GM18873 (cell line): Measurements from ENCODE around the gene IQSEC1.

Experiments
- ATAC-seq: cut with Tn5 transposase; IDR thresholded peaks from one replicate; pipeline ENCODE4 v1.9.1; 2021; ENCODE audit warnings: mild to moderate bottlenecking, moderate library complexity, moderate number of reproducible peaks; ENCODE audit not compliant: unreplicated experiment, low FRiP score

IQSEC1 gene

DNA sequence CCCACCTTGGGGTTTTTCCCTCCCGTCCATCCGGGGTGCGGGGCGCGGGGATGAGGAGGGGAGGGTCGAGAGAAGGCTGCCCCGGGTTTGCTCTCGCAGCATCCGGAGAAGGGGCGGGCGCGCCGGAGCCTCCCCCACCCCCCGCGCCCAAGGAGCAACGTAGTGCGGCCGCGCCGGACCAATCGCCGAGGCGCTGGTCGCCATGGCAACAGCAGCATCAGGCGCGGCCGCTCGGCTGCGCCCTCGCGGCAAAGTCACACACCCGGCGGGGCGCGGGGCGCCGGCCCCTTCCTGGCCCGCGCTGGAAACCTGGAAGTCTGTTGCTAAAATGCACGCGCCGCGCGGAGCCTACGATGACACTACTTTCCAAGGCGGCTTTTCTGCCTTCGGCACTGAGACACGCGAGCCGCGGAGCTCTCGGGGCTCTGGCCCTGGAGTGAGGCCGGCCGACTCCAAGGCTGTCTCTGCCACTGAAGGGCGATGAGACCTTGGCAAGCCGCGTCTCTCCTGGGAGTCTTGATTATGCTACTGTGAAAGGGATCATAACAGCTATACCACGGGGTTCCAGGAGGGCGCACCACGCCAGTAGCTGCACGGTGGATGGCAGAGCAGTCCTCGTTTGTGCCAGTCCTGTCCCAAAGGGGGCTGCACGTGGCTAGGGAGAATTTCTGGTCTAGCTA is at the start of gene IQSEC1:
Gene IQSEC1, minus strand, starts transcription at position 104 of the 680 bp plus-strand sequence. CDS start 415 bp downstream, outside the sequence.
- no peak for ATAC-seq

GRCh38 chr3:13122081-13123012 is 49.1 kb upstream of the IQSEC1 start:
- no peak for ATAC-seq

- no peak for ATAC-seq
These were observed 48.3 kb upstream of the IQSEC1 start for GRCh38 chr3:13121553-13122001.

GRCh38 chr3:13120928-13121552 is 47.8 kb upstream of the IQSEC1 start:
- no peak for ATAC-seq

DNA sequence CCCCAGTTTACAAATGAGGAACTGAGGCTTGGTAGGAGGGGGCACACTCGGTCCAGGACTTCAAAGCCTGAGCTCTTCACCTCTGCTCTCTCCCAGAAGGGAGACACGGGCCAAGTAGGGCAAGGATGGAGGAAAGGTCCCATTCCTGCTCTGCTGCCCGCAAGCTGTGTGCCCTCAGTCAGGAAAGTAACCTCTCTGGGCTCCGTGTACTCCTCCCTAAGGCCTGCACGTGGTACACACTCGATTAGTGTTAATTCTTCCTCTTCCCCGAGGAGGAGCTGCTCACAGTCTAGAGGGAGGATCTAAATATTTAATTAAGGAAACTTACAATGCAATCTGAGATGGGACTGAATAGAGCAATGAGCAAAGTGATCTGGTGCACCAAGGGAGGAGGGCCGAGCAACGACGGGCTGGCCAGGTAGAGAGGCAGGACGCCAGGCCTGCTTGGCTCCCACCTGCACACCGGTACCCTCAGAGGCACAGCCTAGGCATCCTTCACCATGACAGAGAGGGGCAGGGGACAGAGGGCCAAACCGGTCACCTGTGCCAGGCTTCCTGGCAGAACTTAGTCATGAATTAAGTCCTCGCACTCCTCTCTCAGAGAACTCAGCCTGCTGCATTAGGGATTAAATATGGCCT is 47.2 kb upstream of the IQSEC1 start:
- ATAC-seq, result no peak

GRCh38 chr3:13119471-13120220 is 46.4 kb upstream of the IQSEC1 start:
- ATAC-seq, result no peak

- ATAC-seq, result no peak
These were observed 43.2 kb upstream of the IQSEC1 start for GRCh38 chr3:13116426-13116825.

GRCh38 chr3:13115991-13116390 is 42.8 kb upstream of the IQSEC1 start:
- ATAC-seq, result no peak

GRCh38 chr3:13115576-13115910 is 42.3 kb upstream of the IQSEC1 start:
- ATAC-seq, result no peak

- ATAC-seq, result no peak
These were observed 41.8 kb upstream of the IQSEC1 start for GRCh38 chr3:13114811-13115575.

DNA sequence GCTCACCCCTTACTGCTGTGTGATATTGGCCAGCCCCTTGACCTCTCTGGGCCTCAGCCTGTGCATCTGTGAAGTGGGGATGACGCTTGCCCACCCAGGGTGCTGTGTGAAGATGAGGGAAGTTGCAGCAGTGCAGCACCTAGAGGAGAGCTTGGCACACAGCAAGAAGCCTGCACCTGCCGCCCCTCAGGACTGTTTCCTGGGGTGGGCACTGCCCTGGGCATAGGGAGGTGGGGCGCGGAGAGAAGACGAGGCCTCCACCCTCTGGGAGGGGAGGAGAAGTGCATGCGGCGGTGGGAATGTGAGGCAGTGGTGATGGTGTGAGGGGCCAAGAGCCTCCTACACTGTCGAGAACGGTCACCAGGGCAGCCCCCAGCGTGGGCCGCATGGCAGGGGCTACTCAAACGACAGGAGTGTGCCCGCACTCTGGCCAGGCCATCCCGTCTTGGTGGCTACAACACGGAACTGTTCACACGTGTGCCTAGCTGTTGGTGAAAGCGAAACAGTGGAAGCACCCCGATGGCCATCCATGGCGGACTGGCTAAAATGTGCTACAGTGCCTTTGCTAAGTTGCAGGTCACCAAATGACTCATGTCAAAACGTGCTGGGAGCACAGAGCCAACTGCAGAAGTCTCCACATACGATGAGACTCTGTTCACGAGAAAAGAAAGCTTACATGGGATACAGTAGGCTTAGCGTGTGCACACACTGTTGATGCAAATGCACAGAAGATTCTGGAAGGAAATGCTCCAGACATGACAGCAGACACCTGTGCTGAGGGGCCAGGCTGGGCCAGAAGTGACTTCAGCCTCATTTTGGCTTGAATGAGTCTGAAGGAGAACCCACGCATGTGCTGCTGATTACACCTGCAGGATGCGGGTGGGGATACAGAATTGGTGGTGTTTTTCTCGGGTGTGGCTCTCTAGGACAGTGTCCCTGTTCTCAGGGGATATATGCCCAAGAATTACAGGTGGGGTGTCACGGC is 40.4 kb upstream of the IQSEC1 start:
- no peak for ATAC-seq

GRCh38 chr3:13112521-13113345 is 39.5 kb upstream of the IQSEC1 start:
- ATAC-seq, result no peak

- no peak for ATAC-seq
These were observed 38.8 kb upstream of the IQSEC1 start for GRCh38 chr3:13111873-13112520.

GRCh38 chr3:13111173-13111872 is 38.1 kb upstream of the IQSEC1 start:
- no peak for ATAC-seq

- ATAC-seq, result no peak
These were observed 37.5 kb upstream of the IQSEC1 start for GRCh38 chr3:13110678-13111116.

- no peak for ATAC-seq
These were observed 36.3 kb upstream of the IQSEC1 start for GRCh38 chr3:13109516-13109915.
